Gastrocnemius medialis (tissue), 4 donors: ENCODE measurements around the gene CENPT. TPM values are rescaled to one million over a fixed set of nuclear protein-coding genes. Genes with fewer than 3 reads are reported as not detected.

Experiments used
- ATAC-seq, 2 donors: fragments of 150-250 bp; one replicate each; pipeline ENCODE4 v1.9.1; 2016
- DNase-seq, 2 donors: peaks; one replicate each; pipeline ENCODE4 v3.0.0-alpha.2; 2019
- H3K27ac ChIP-seq, 4 donors: fragments of 200-600 bp; sonication (generic); 1 replicate in 1 of 4; 2 replicates in 3 of 4; pipeline ENCODE4 v1.5.1; 2016 to 2018; ENCODE audit warnings: mild to moderate bottlenecking in 2 of 4, moderate library complexity in 1 of 4
- H3K27me3 ChIP-seq, 3 donors: fragments of 200-600 bp; sonication (generic) in 2 of 3; 1 replicate in 1 of 3; 2 replicates in 2 of 3; pipeline versions ENCODE4 v1.5.1 to v1.6.0; 2016 to 2019; ENCODE audit warnings: mild to moderate bottlenecking in 1 of 3, moderate library complexity in 1 of 3
- H3K36me3 ChIP-seq, 2 donors: fragments of 200-600 bp; sonication (generic) in 1 of 2; one replicate each; pipeline ENCODE4 v1.5.1; 2017 to 2018
- H3K4me1 ChIP-seq, 2 donors: fragments of 200-600 bp; sonication (generic) in 1 of 2; one replicate each; pipeline ENCODE4 v1.5.1; 2016 to 2017; ENCODE audit warnings: mild to moderate bottlenecking in 2 of 2
- H3K4me3 ChIP-seq, 4 donors: fragments of 200-600 bp; sonication (generic) in 3 of 4; 1 replicate in 1 of 4; 2 replicates in 3 of 4; pipeline ENCODE4 v1.5.1; 2016 to 2019; ENCODE audit warnings: mild to moderate bottlenecking in 2 of 4
- H3K9me3 ChIP-seq, 3 donors: fragments of 200-600 bp; sonication (generic) in 2 of 3; 1 replicate in 1 of 3; 2 replicates in 2 of 3; pipeline ENCODE4 v1.5.1; 2016 to 2019
- POLR2A ChIP-seq, 2 donors: fragments of 450-650 bp; IDR thresholded peaks; one replicate each; pipeline ENCODE4 v1.6.1; 2017; ENCODE audit warnings: antibody characterized with exemption in 2 of 2, mild to moderate bottlenecking in 2 of 2, moderate library complexity in 2 of 2
- in situ Hi-C, 4 donors: fragments of 200-750 bp; cut with MboI; loops; one replicate each; pipeline versions ENCODE4 v1.15.0 to v1.8.0; 2017; ENCODE audit warnings: low sequenced_read_pairs in 4 of 4
- intact Hi-C: fragments of 100-400 bp; cut with DNase I; formaldehyde crosslinking; loops from one replicate; pipeline ENCODE4 v1.15.1; 2023; ENCODE audit warnings: low total_unique reads
- total RNA-seq, 4 donors: library from RNA; depleted of rRNA; stranded (reverse); fragments of >200 nt; gene quantifications; one replicate each; pipeline versions ENCODE4 v1.1.0 to v1.2.3, GENCODE V29; 2016
- TF ChIP-seq, protein P1 (sequence below), 5 experiments: fragments of 450-650 bp in 3 of 5; fragments of 200-600 bp in 2 of 5; sonication (generic) in 2 of 5; IDR thresholded peaks in 4 of 5; conservative IDR thresholded peaks in 1 of 5; 1 replicate in 4 of 5; 2 replicates in 1 of 5; pipeline ENCODE4 v1.5.1; 2016 to 2019; ENCODE audit warnings: antibody characterized with exemption in 5 of 5, mild to moderate bottlenecking in 3 of 5, moderate library complexity in 3 of 5

CENPT gene
- total RNA-seq, 4 donors from 2014 or later: 14.9 to 41.2 (median 20.0) TPM

DNA sequence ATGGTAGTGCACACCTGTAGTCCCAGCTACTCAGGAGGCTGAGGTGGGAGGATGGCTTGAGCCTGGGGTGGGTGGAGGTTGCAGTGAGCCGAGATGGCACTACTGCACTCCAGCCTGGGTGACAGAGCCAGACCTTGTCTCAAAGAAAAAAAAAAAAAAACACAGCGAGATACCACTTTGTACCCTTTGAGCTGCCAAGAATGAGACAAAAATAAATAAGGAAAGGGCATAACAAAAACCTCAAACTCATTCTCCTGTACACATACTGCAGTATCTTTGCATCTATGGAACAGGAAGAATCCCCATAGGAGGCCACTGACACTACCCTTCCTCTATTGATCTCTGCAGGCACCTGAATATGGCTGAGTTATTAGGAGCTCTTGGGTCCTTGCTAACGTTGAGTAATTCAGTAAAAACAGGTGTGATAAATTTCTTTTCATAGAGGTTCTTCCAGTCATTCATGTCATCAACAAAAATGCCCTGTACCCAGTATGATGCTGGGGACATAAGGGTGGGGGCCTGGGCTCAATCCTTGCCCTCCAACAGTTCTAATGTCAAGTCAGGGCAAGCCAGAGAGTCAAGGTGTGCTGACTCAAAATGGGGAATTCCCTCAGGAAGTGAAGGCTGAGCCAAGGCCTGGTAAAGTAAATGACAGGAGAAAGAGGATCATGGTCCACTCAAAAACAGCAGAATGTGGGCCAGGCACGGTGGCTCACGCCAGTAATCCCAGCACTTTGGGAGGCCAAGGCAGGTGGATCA, 68.1 kb downstream of the CENPT start:
- DNase-seq (no peak), ATAC-seq (peak; percentile 39 to 40)
- intact Hi-C loops: loop anchor here (1.0 kb wide), 1 partner anchor 35 kb away; no protein-coding TSS in a partner anchor
- no peak for TF ChIP-seq POLR2A (IDR thresholded peaks at IDR 0.05)
- TF ChIP-seq, protein P1, sequence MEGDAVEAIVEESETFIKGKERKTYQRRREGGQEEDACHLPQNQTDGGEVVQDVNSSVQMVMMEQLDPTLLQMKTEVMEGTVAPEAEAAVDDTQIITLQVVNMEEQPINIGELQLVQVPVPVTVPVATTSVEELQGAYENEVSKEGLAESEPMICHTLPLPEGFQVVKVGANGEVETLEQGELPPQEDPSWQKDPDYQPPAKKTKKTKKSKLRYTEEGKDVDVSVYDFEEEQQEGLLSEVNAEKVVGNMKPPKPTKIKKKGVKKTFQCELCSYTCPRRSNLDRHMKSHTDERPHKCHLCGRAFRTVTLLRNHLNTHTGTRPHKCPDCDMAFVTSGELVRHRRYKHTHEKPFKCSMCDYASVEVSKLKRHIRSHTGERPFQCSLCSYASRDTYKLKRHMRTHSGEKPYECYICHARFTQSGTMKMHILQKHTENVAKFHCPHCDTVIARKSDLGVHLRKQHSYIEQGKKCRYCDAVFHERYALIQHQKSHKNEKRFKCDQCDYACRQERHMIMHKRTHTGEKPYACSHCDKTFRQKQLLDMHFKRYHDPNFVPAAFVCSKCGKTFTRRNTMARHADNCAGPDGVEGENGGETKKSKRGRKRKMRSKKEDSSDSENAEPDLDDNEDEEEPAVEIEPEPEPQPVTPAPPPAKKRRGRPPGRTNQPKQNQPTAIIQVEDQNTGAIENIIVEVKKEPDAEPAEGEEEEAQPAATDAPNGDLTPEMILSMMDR (IDR thresholded peaks at IDR 0.05 in 4 of 5, conservative IDR thresholded peaks at IDR 0.05 in 1 of 5): no peak
- in situ Hi-C loops: no loop called here
- Histone ChIP-seq H3K4me1 (peaks cover 42 to 50% of the 10 kb centered on the region in 2 donors), H3K36me3 (no peaks in the 10 kb centered on the region), H3K9me3 (no peaks in the 10 kb centered on the region), H3K27me3 (no peaks in the 10 kb centered on the region), H3K4me3 (no peak overlapping the region), H3K27ac (peak overlapping the region; percentile 33 to 82 (median 69))

Other genes with a start within 250 kb of the CENPT start
- 1 to 10 TPM in 1 of 4 donors, under 1 TPM in 1, not detected in 2; 0.10 to 1.1 TPM for gene CARMIL2, start 202.5 kb downstream of the CENPT start, total RNA-seq
- gene ACD, start 187.4 kb downstream of the CENPT start, total RNA-seq: 10 to 100 TPM in 3 of 4 donors, 1 to 10 TPM in 1; 9.9 to 12.8 (median 11.1) TPM
- 10 to 100 TPM in 3 of 4 donors, 1 to 10 TPM in 1; 2.7 to 17.3 (median 12.5) TPM for gene PARD6A, start 186.7 kb downstream of the CENPT start, total RNA-seq
- 10 to 100 TPM in 3 of 4 donors, 1 to 10 TPM in 1; 8.1 to 14.2 (median 11.2) TPM for gene ENKD1, start 180.9 kb downstream of the CENPT start, total RNA-seq
- 1 to 10 TPM; 5.1 to 8.5 (median 7.3) TPM for gene C16orf86, start 180.9 kb downstream of the CENPT start, total RNA-seq
- 10 to 100 TPM in 3 of 4 donors, 1 to 10 TPM in 1; 8.9 to 15.4 (median 11.6) TPM for gene GFOD2, start 128.4 kb downstream of the CENPT start, total RNA-seq
- 10 to 100 TPM; 12.6 to 46.6 (median 14.8) TPM for gene RANBP10, start 41.1 kb downstream of the CENPT start, total RNA-seq
- 10 to 100 TPM in 1 of 4 donors, under 1 TPM in 2, not detected in 1; 0.27 to 11.0 (median 0.56) TPM for gene TSNAXIP1, start 40.8 kb downstream of the CENPT start, total RNA-seq
- gene THAP11, start 5.4 kb downstream of the CENPT start, total RNA-seq: 100 to 1,000 TPM in 2 of 4 donors, 10 to 100 TPM in 2; 61.9 to 120 (median 102) TPM
- gene NUTF2, start 760 bp downstream of the CENPT start, total RNA-seq: 100 to 1,000 TPM in 3 of 4 donors, 10 to 100 TPM in 1; 60.1 to 210 (median 114) TPM
- gene EDC4, start 25.4 kb upstream of the CENPT start, total RNA-seq: 10 to 100 TPM; 27.5 to 58.9 (median 48.5) TPM
- gene NRN1L, start 37.2 kb upstream of the CENPT start, total RNA-seq: 1 to 10 TPM in 2 of 4 donors, under 1 TPM in 1, not detected in 1; 0.87 to 2.8 (median 1.1) TPM
- 10 to 100 TPM in 1 of 4 donors, 1 to 10 TPM in 3; 4.1 to 12.7 (median 6.9) TPM for gene PSKH1, start 45.6 kb upstream of the CENPT start, total RNA-seq
- gene CTRL, start 84.2 kb upstream of the CENPT start, total RNA-seq: under 1 TPM in 1 of 4 donors, not detected in 3; 0.27 TPM
- gene PSMB10, start 89.2 kb upstream of the CENPT start, total RNA-seq: 10 to 100 TPM; 18.3 to 41.4 (median 23.9) TPM
- 10 to 100 TPM in 1 of 4 donors, 1 to 10 TPM in 3; 2.5 to 18.7 (median 3.5) TPM for gene LCAT, start 96.4 kb upstream of the CENPT start, total RNA-seq
- 10 to 100 TPM; 10.4 to 30.8 (median 15.8) TPM for gene SLC12A4, start 120.9 kb upstream of the CENPT start, total RNA-seq
- not detected for gene DPEP3, start 132.8 kb upstream of the CENPT start, total RNA-seq
- under 1 TPM in 2 of 4 donors, not detected in 2; 0.26 to 0.38 TPM for gene DPEP2, start 151.8 kb upstream of the CENPT start, total RNA-seq
- not detected for gene DPEP2NB, start 168.2 kb upstream of the CENPT start, total RNA-seq
- gene DDX28, start 175.5 kb upstream of the CENPT start, total RNA-seq: 10 to 100 TPM in 2 of 4 donors, 1 to 10 TPM in 2; 6.2 to 16.1 (median 10.4) TPM
- 1 to 10 TPM; 4.5 to 9.6 (median 7.1) TPM for gene DUS2, start 175.6 kb upstream of the CENPT start, total RNA-seq
- gene NFATC3, start 237.7 kb upstream of the CENPT start, total RNA-seq: 10 to 100 TPM; 47.9 to 72.7 (median 70.7) TPM